ENCODE data around the gene LOXHD1.

The LOXHD1 gene

GRCh38 chr18:46555213-46555612, 101.8 kb downstream of the LOXHD1 start:
- Histone ChIP-seq H3K4me1 (ENCODE audit: insufficient read depth, low read length) (no peaks in the 10 kb centered on the region), H3K27me3 (ENCODE audit: insufficient read depth, low read length, poor library complexity) (no peaks in the 10 kb centered on the region), H4K20me1 (ENCODE audit: insufficient read depth, low read length) (no peaks in the 10 kb centered on the region), H3K4me3 (ENCODE audit: low read depth in 1 of 2, low read length in 2 of 2) (no peak overlapping the region), H3K36me3 (ENCODE audit: insufficient read depth, low read length) (no peaks in the 10 kb centered on the region), H3K9me3 (ENCODE audit: insufficient read depth, low read length, severe bottlenecking) (no peaks in the 10 kb centered on the region), H3K79me2 (ENCODE audit: insufficient read depth, low read length) (no peaks in the 10 kb centered on the region), H3K9ac (ENCODE audit: low read depth, low read length) (no peak overlapping the region), H3K4me2 (ENCODE audit: insufficient read depth, low read length) (no peak overlapping the region), H2AFZ (ENCODE audit: low read depth, low read length) (no peak overlapping the region), H3K27ac (ENCODE audit: low read length) (no peak overlapping the region)
- DNase-seq (no peak), ATAC-seq (ENCODE audit: insufficient read depth, low read depth) (no peak)
- TF ChIP-seq EZH2 (IDR thresholded peaks at IDR 0.05; ENCODE audit: borderline replicate concordance, low read depth, low read length, severe bottlenecking), result no peak
- no peak for TF ChIP-seq CTCF (IDR thresholded peaks at IDR 0.05; ENCODE audit: borderline replicate concordance, extremely low read depth, low read length, poor library complexity, severe bottlenecking)

- DNase-seq (no peak), ATAC-seq (ENCODE audit: insufficient read depth, low read depth) (no peak)
- Histone ChIP-seq H3K36me3 (ENCODE audit: insufficient read depth, low read length) (no peaks in the 10 kb centered on the region), H3K27me3 (ENCODE audit: insufficient read depth, low read length, poor library complexity) (no peaks in the 10 kb centered on the region), H3K4me3 (ENCODE audit: low read depth in 1 of 2, low read length in 2 of 2) (no peak overlapping the region), H2AFZ (ENCODE audit: low read depth, low read length) (no peak overlapping the region), H3K79me2 (ENCODE audit: insufficient read depth, low read length) (no peaks in the 10 kb centered on the region), H3K4me1 (ENCODE audit: insufficient read depth, low read length) (no peaks in the 10 kb centered on the region), H3K4me2 (ENCODE audit: insufficient read depth, low read length) (no peak overlapping the region), H3K27ac (ENCODE audit: low read length) (no peak overlapping the region), H4K20me1 (ENCODE audit: insufficient read depth, low read length) (no peaks in the 10 kb centered on the region), H3K9me3 (ENCODE audit: insufficient read depth, low read length, severe bottlenecking) (no peaks in the 10 kb centered on the region), H3K9ac (ENCODE audit: low read depth, low read length) (no peak overlapping the region)
- no peak for TF ChIP-seq EZH2 (IDR thresholded peaks at IDR 0.05; ENCODE audit: borderline replicate concordance, low read depth, low read length, severe bottlenecking)
- TF ChIP-seq CTCF (IDR thresholded peaks at IDR 0.05; ENCODE audit: borderline replicate concordance, extremely low read depth, low read length, poor library complexity, severe bottlenecking), result no peak
Observed at GRCh38 chr18:46554406-46555080, 102.5 kb downstream of the LOXHD1 start.

GRCh38 chr18:46550609-46551008, 106.4 kb downstream of the LOXHD1 start:
- Histone ChIP-seq H3K27me3 (ENCODE audit: insufficient read depth, low read length, poor library complexity) (no peaks in the 10 kb centered on the region), H4K20me1 (ENCODE audit: insufficient read depth, low read length) (no peaks in the 10 kb centered on the region), H3K79me2 (ENCODE audit: insufficient read depth, low read length) (no peaks in the 10 kb centered on the region), H3K27ac (ENCODE audit: low read length) (no peak overlapping the region), H3K36me3 (ENCODE audit: insufficient read depth, low read length) (no peaks in the 10 kb centered on the region), H3K9ac (ENCODE audit: low read depth, low read length) (no peak overlapping the region), H2AFZ (ENCODE audit: low read depth, low read length) (no peak overlapping the region), H3K4me2 (ENCODE audit: insufficient read depth, low read length) (no peak overlapping the region), H3K4me1 (ENCODE audit: insufficient read depth, low read length) (no peaks in the 10 kb centered on the region), H3K4me3 (ENCODE audit: low read depth in 1 of 2, low read length in 2 of 2) (no peak overlapping the region), H3K9me3 (ENCODE audit: insufficient read depth, low read length, severe bottlenecking) (no peaks in the 10 kb centered on the region)
- DNase-seq, result no peak
- no peak for ATAC-seq (ENCODE audit: insufficient read depth, low read depth)
- TF ChIP-seq CTCF (IDR thresholded peaks at IDR 0.05; ENCODE audit: borderline replicate concordance, extremely low read depth, low read length, poor library complexity, severe bottlenecking) (no peak), EZH2 (IDR thresholded peaks at IDR 0.05; ENCODE audit: borderline replicate concordance, low read depth, low read length, severe bottlenecking) (no peak)
